ENCODE results near the gene RPE. TPM values are rescaled to one million over a fixed set of nuclear protein-coding genes. Genes with fewer than 3 reads are reported as not detected.

RPE gene
- total RNA-seq, 2 donors from 2014 or later: 44.1 to 60.1 TPM

- no peak overlapping the region for H3K27ac ChIP-seq
- H3K9me3 ChIP-seq: no peaks in the 10 kb centered on the region
- H3K4me1 ChIP-seq (replicated peaks): no peaks in the 10 kb centered on the region
- DNase-seq (ENCODE audit: low spot score): no peak
- no peaks in the 10 kb centered on the region for H3K27me3 ChIP-seq (replicated peaks; ENCODE audit: insufficient read depth)
- 66% methylated on average over 1 of the region's 1 CpG for WGBS
- H3K4me3 ChIP-seq: no peak overlapping the region
- intact Hi-C loops (cut with DNase I): no loop called here
- TF ChIP-seq POLR2AphosphoS5 (IDR thresholded peaks at IDR 0.05) (no peak), CTCF (IDR thresholded peaks at IDR 0.05) (no peak), POLR2A (IDR thresholded peaks at IDR 0.05) (no peak)
- H3K36me3 ChIP-seq: peaks cover 0 to 2% of the 10 kb centered on the region in 2 donors
These were observed 17.7 kb downstream of the RPE start for GRCh38 chr2:210020138-210020537.

GRCh38 chr2:210022824-210023223 lies 20.4 kb downstream of the RPE start:
- intact Hi-C loops (cut with DNase I): no loop called here
- WGBS: 87% methylated on average over 3 of the region's 3 CpGs
- TF ChIP-seq POLR2A (IDR thresholded peaks at IDR 0.05): no peak
- no peak for TF ChIP-seq POLR2AphosphoS5 (IDR thresholded peaks at IDR 0.05)
- TF ChIP-seq CTCF (IDR thresholded peaks at IDR 0.05): no peak

GRCh38 chr2:210027608-210028007 lies 25.2 kb downstream of the RPE start:
- WGBS: 85% methylated on average over 2 of the region's 2 CpGs
- H3K27ac ChIP-seq: no peak overlapping the region
- no peaks in the 10 kb centered on the region for H3K9me3 ChIP-seq
- intact Hi-C loops (cut with DNase I): no loop called here
- H3K36me3 ChIP-seq: no peaks in the 10 kb centered on the region
- H3K4me3 ChIP-seq: no peak overlapping the region
- TF ChIP-seq POLR2AphosphoS5 (IDR thresholded peaks at IDR 0.05): no peak
- no peak for TF ChIP-seq POLR2A (IDR thresholded peaks at IDR 0.05)
- no peak for TF ChIP-seq CTCF (IDR thresholded peaks at IDR 0.05)
- no peaks in the 10 kb centered on the region for H3K4me1 ChIP-seq (replicated peaks)
- no peaks in the 10 kb centered on the region for H3K27me3 ChIP-seq (replicated peaks; ENCODE audit: insufficient read depth)
- no peak for DNase-seq (ENCODE audit: low spot score)

More at GRCh38 chr2:210022824-210023223, 20.4 kb downstream of the RPE start:
- Histone ChIP-seq H3K4me1 (replicated peaks) (no peaks in the 10 kb centered on the region), H3K36me3 (peaks cover 0 to 2% of the 10 kb centered on the region in 2 donors), H3K27me3 (replicated peaks; ENCODE audit: insufficient read depth) (no peaks in the 10 kb centered on the region), H3K9me3 (no peaks in the 10 kb centered on the region), H3K4me3 (no peak overlapping the region), H3K27ac (no peak overlapping the region)
- no peak for DNase-seq (ENCODE audit: low spot score)

- TF ChIP-seq CTCF (IDR thresholded peaks at IDR 0.05) (no peak), POLR2AphosphoS5 (IDR thresholded peaks at IDR 0.05) (no peak), POLR2A (IDR thresholded peaks at IDR 0.05) (no peak)
- no peak overlapping the region for H3K27ac ChIP-seq
- H3K9me3 ChIP-seq: no peaks in the 10 kb centered on the region
- no peaks in the 10 kb centered on the region for H3K4me1 ChIP-seq (replicated peaks)
- no peaks in the 10 kb centered on the region for H3K36me3 ChIP-seq
- H3K4me3 ChIP-seq: no peak overlapping the region
- intact Hi-C loops (cut with DNase I): no loop called here
- 49% methylated on average over 2 of the region's 2 CpGs for WGBS
- DNase-seq (ENCODE audit: low spot score): no peak
- H3K27me3 ChIP-seq (replicated peaks; ENCODE audit: insufficient read depth): no peaks in the 10 kb centered on the region
These were observed 25.7 kb downstream of the RPE start for GRCh38 chr2:210028178-210028577.

- intact Hi-C loops (cut with DNase I): no loop called here
- Histone ChIP-seq H3K4me3 (no peak overlapping the region), H3K36me3 (no peaks in the 10 kb centered on the region), H3K9me3 (no peaks in the 10 kb centered on the region), H3K4me1 (replicated peaks) (no peaks in the 10 kb centered on the region), H3K27me3 (replicated peaks; ENCODE audit: insufficient read depth) (no peaks in the 10 kb centered on the region), H3K27ac (no peak overlapping the region)
- DNase-seq (ENCODE audit: low spot score): no peak
- WGBS: 83% methylated on average over 2 of the region's 2 CpGs
- TF ChIP-seq POLR2AphosphoS5 (IDR thresholded peaks at IDR 0.05): no peak
- no peak for TF ChIP-seq POLR2A (IDR thresholded peaks at IDR 0.05)
- no peak for TF ChIP-seq CTCF (IDR thresholded peaks at IDR 0.05)
These were observed 31.7 kb downstream of the RPE start for GRCh38 chr2:210034087-210034683.

All from prostate gland (tissue), 2 donors.